HFFc6 (cell line): ENCODE data around the gene PLEKHM1. TPM values are rescaled to one million over a fixed set of nuclear protein-coding genes. Genes with fewer than 3 reads are reported as not detected.
"Not testable (repeated sequence)": the region's sequence is repeated elsewhere in the genome, so short reads cannot be mapped to it uniquely, and the experiment has no call there.

Experiments
- DNase-seq: peaks from one replicate; pipeline ENCODE4 v3.0.0-alpha.2; 2018
- H3K27ac Mint-ChIP-seq: 2 replicates; pipeline ENCODE4 v1.8.0; 2020; ENCODE audit warnings: mild to moderate bottlenecking, mixed read lengths
- H3K27me3 Mint-ChIP-seq: 2 replicates; pipeline ENCODE4 v1.8.0; 2021; ENCODE audit warnings: mild to moderate bottlenecking, moderate library complexity, mixed read lengths; ENCODE audit not compliant: insufficient read depth
- H3K36me3 Mint-ChIP-seq: 2 replicates; pipeline ENCODE4 v1.8.0; 2021; ENCODE audit warnings: low read depth, mixed read lengths
- H3K4me1 Mint-ChIP-seq: 2 replicates; pipeline ENCODE4 v1.8.0; 2020; ENCODE audit warnings: low read depth, mixed read lengths
- H3K4me3 Mint-ChIP-seq: 2 replicates; pipeline ENCODE4 v1.8.0; 2020; ENCODE audit warnings: mild to moderate bottlenecking, moderate library complexity, mixed read lengths
- H3K9me3 Mint-ChIP-seq: 2 replicates; pipeline ENCODE4 v1.8.0; 2020; ENCODE audit warnings: mild to moderate bottlenecking, mixed read lengths
- total RNA-seq, 6 experiments: library from RNA; stranded (reverse); fragmentation: NEBNext Ultra II Directional; extraction: Animal tissue kit (Norgen Biotek cat#: 25700); gene quantifications; 2 replicates in 1 of 6; 3 replicates in 5 of 6; pipeline ENCODE4 v1.2.3, GENCODE V29; 2021
- TF ChIP-seq, protein P1 (sequence below): fragments of 200-600 bp; sonication (generic); IDR thresholded peaks from 2 replicates; pipeline ENCODE4 v1.5.0; 2021; ENCODE audit warnings: antibody characterized with exemption, mild to moderate bottlenecking

Gene PLEKHM1
- total RNA-seq, 6 experiments from 2014 or later = 32.0 to 43.1 (median 36.5) TPM

- DNase-seq = peak; percentile 75
- Mint-ChIP-seq H3K27ac (peak overlapping the region; percentile 89), H3K4me3 (peak overlapping the region; percentile 49; the same call in 1 of the 2 replicates), H3K4me1 (peaks cover 18% of the 10 kb centered on the region)
- H3K9me3 Mint-ChIP-seq, H3K27me3 Mint-ChIP-seq, H3K36me3 Mint-ChIP-seq: not testable (repeated sequence)
These were observed 44.4 kb downstream of the PLEKHM1 start for GRCh38 chr17:45445901-45446743.

DNA sequence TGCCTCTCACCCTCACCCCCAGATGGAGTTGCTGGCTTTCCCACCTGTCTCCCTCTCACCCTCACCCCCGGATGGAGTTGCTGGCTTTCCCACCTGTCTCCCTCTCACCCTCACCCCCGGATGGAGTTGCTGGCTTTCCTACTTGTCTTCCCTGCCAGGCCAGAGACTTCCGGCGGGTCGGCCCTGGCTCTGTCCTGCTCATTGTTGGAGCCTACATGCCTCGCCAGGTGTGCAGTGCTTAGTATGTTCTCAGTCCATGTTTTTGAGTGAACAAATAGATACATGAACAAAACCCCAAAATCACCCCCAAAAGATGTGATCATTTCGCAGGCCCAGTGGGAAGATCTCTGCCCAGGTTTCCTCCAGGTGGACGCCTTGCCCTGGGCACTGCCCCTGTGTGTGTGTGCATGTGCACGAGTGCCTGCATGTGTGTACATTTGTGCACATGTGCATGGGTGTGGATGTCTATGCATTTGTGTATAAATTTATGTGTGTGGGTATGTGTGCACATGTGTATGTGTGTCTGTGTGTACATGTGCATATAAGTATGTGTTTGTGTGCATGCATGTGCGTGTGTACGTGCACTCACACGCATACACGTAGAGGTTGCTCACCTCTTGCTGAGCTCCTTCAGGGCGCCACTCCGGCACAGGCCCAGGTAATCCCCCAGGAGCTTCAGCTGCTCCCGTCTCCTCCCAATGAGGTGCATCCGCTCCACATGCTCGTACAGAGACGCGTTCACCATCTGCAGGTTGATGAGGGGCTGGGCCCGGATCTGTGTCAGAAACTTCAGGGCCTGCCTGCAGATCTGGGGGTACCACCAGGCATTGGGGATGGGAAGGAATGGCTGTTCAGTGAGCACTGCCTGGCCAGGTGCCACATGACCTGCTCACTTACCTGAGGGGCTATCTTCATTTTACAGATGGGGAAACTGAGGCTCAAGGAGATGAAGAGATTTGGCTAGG is 45.4 kb downstream of the PLEKHM1 start:
- not testable (repeated sequence) for H3K27me3 Mint-ChIP-seq, H3K4me3 Mint-ChIP-seq, DNase-seq, H3K9me3 Mint-ChIP-seq, H3K36me3 Mint-ChIP-seq
- H3K27ac Mint-ChIP-seq = peak overlapping the region; percentile 38
- H3K4me1 Mint-ChIP-seq = peaks cover 18% of the 10 kb centered on the region

DNA sequence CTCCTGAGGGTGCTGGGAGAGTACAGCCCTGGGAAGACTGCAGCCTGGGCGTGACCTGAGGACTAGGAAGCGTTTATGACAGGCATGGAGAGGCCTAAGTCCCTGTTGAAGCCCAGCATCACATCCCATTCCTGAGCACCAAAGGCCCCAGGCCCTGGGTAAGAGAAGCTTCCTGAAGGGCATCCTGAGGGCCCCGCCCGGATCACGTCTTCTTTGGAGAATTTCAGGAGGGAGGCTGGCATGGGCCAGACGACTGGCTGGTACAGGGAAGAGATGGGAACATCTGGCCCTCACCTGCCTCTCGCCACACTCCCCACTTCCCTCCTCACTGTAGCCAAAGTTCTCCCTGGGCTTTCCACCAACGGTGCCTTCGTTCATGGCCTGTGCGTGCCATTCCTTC is 46.2 kb downstream of the PLEKHM1 start:
- H3K36me3 Mint-ChIP-seq, H3K27ac Mint-ChIP-seq, H3K4me3 Mint-ChIP-seq, H3K9me3 Mint-ChIP-seq, H3K27me3 Mint-ChIP-seq, DNase-seq: not testable (repeated sequence)
- H3K4me1 Mint-ChIP-seq = peaks cover 18% of the 10 kb centered on the region

GRCh38 chr17:45443371-45444260 is 46.9 kb downstream of the PLEKHM1 start:
- TF ChIP-seq, protein P1, sequence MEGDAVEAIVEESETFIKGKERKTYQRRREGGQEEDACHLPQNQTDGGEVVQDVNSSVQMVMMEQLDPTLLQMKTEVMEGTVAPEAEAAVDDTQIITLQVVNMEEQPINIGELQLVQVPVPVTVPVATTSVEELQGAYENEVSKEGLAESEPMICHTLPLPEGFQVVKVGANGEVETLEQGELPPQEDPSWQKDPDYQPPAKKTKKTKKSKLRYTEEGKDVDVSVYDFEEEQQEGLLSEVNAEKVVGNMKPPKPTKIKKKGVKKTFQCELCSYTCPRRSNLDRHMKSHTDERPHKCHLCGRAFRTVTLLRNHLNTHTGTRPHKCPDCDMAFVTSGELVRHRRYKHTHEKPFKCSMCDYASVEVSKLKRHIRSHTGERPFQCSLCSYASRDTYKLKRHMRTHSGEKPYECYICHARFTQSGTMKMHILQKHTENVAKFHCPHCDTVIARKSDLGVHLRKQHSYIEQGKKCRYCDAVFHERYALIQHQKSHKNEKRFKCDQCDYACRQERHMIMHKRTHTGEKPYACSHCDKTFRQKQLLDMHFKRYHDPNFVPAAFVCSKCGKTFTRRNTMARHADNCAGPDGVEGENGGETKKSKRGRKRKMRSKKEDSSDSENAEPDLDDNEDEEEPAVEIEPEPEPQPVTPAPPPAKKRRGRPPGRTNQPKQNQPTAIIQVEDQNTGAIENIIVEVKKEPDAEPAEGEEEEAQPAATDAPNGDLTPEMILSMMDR = 0 out of 2 replicates have a peak, but pooled peaks have one; percentile 8
- not testable (repeated sequence) for DNase-seq, H3K9me3 Mint-ChIP-seq, H3K27ac Mint-ChIP-seq, H3K27me3 Mint-ChIP-seq, H3K36me3 Mint-ChIP-seq, H3K4me3 Mint-ChIP-seq
- peaks cover 18% of the 10 kb centered on the region for H3K4me1 Mint-ChIP-seq

GRCh38 chr17:45441526-45442310 is 48.8 kb downstream of the PLEKHM1 start:
- 0 out of 2 replicates have a peak, but pooled peaks cover 4% of the 10 kb centered on the region for H3K36me3 Mint-ChIP-seq

DNA sequence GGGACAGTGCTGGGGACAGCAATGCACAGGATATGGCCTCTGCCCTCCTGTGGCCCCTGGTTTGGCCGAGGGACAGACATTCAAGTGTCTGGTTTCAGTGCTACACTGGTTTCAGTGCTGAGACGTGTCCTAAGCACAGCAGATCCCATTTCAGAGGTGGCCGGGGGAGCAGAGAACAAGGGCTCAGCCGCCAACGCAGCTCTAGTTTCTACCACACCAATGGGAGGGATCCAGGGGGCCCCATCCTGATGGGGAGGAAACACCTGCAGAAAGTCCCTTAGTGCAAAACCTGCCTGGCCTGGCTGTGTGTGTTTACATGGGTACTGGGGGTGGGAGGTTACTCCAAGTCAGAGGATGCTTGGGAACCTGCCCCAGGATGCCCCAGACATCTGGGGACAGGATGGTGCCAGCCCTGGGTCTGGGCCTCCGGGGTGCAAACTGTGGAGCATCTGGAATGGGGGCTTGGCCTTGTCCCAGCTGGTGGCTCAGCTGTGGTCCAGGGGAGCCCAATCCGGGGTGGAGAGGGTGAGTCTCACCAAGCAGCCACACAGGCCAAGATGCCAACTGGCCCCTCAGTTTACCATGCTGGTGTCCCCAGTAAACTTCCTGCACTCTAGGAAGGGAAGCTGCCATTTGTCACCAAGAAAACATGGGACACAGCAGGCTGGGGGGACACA is 49.5 kb downstream of the PLEKHM1 start:
- not testable (repeated sequence) for DNase-seq, H3K9me3 Mint-ChIP-seq, H3K4me3 Mint-ChIP-seq, H3K27ac Mint-ChIP-seq, H3K27me3 Mint-ChIP-seq, H3K36me3 Mint-ChIP-seq, H3K4me1 Mint-ChIP-seq

More at GRCh38 chr17:45441526-45442310, 48.8 kb downstream of the PLEKHM1 start:
- Mint-ChIP-seq H3K4me3 (no peak overlapping the region), H3K4me1 (peaks cover 10% of the 10 kb centered on the region), H3K27ac (no peak overlapping the region), H3K9me3 (no peaks in the 10 kb centered on the region), H3K27me3 (no peaks in the 10 kb centered on the region; the same call in 1 of the 2 replicates)
- TF ChIP-seq, protein P1 = no peak
- DNase-seq = no peak
